GDM1 (cell line): ENCODE data around the gene FAM168B.

ENCODE experiments used
- DNase-seq: peaks from one replicate; lab custom pipeline; 2025; lab: John Stamatoyannopoulos, UW

FAM168B gene

GRCh38 chr2:131022731-131023130 lies 70.5 kb downstream of the FAM168B start:
- DNase-seq: no peak

- DNase-seq: no peak
These were observed 76.2 kb downstream of the FAM168B start for GRCh38 chr2:131016826-131017741.

GRCh38 chr2:131015764-131016163 lies 77.5 kb downstream of the FAM168B start:
- DNase-seq: no peak

- no peak for DNase-seq
These were observed 79.1 kb downstream of the FAM168B start for GRCh38 chr2:131014141-131014540.

DNA sequence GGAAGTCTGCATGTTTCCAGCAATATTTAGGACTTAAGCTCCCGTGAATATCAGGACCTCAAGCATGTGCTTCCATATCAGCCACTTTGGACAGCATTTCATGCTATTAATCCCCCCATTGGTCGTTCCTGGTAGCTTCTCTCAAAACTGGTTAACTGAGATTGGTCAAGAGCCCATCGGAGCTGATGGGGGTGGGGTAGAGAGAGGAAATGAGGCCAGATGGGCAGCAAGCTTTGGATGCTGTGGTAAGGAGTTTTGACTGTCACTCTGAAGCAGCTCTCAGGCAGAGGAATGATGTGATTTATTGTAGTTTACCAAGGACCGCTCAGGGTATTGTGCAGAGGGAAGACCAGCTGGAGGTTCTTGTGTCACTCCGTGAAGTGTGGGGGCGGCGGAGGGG lies 81.8 kb downstream of the FAM168B start:
- no peak for DNase-seq

- DNase-seq: no peak
These were observed 82.7 kb downstream of the FAM168B start for GRCh38 chr2:131010566-131010965.

DNA sequence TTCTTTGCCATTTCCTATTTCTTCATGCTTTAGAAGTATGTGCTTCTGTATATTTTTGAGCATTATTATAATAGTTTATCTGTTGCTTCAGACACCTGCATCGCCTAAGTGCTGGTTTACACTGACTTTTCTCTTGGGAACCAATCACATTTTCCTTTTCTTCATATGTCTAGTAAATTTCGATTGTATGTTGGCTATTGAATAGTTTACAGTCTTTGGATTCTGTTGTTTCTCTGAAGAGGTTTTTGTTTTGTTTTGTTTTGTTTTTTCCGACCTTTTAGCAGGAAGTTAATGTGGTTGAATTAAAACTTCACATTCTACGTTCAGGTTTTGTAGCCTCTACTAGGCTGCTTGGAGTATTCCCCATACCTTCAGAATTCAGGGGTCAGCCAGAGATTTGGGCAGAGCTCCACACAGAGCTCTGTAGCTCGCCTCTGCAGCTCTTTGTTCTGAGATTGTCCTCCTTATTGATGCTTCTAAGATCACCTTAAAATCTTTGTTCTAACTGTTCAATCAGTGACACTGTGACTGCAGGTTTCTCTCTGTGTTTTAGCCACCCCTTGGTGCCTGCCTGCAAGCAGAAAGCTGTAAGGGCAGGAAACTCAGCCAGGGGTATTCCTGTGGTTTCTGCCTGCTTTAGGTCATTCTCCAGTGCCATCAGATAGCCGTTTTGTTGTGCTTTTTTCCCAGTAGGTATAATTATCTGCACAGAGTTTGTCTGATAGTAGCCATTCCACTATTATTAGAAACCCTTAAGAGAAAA lies 83.4 kb downstream of the FAM168B start:
- no peak for DNase-seq

GRCh38 chr2:131008967-131009366 lies 84.3 kb downstream of the FAM168B start:
- DNase-seq: no peak

GRCh38 chr2:131006561-131006960 lies 86.7 kb downstream of the FAM168B start:
- DNase-seq: no peak

DNA sequence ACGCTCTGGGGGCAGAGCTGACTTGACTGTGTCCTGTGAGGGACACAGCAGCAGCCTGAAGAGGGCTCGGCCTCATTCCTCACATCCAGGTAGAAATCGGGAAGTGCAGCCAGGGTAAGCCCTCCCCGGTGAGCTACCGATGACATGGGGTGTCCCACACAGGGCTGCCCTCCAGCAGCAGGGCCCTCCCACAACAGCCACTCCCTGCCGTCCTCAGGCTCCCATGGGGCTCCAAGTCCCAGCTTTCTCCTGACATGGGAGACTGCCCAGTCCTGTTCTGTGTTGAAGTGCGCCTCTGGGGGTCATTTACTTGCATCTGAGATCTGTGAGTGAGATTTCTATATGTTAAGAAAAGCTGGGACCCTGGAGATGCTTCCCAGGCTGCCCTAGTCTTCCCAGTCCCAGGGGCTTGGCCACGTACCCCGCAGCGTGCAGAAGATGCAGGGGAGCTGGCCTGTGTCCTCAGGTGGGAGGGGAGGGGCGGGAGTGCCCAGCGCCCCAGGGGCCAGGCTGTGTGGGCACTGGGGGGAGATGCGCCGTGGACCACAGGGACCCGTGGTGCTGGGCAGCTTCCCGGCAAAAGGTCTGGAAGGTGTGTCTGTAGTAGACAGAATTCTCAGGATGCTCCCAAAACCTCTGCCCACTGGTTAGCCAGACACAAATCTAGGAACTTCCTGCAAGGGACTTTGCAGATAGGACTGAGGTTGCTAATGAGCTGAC lies 87.9 kb downstream of the FAM168B start:
- no peak for DNase-seq

- DNase-seq: no peak
These were observed 88.6 kb downstream of the FAM168B start for GRCh38 chr2:131004446-131005209.

GRCh38 chr2:130998561-130998960 lies 94.7 kb downstream of the FAM168B start:
- no peak for DNase-seq
